ENCODE results near the gene FGD6. TPM values are rescaled to one million over a fixed set of nuclear protein-coding genes. Genes with fewer than 3 reads are reported as not detected.

The FGD6 gene
- total RNA-seq, 4 donors from 2014 or later = 14.9 to 24.3 (median 22.4) TPM

GRCh38 chr12:95054206-95054605, 163.1 kb downstream of the FGD6 start:
- H3K27me3 ChIP-seq = no peaks in the 10 kb centered on the region
- no peaks in the 10 kb centered on the region for H3K9me3 ChIP-seq
- no peak for DNase-seq
- no peak overlapping the region for H3K27ac ChIP-seq
- H3K4me1 ChIP-seq = no peaks in the 10 kb centered on the region
- H3K4me3 ChIP-seq = no peak overlapping the region
- TF ChIP-seq CTCF (IDR thresholded peaks at IDR 0.05) = no peak
- TF ChIP-seq POLR2A (IDR thresholded peaks at IDR 0.05) = no peak
- peaks cover 0 to 65% (median 0%) of the 10 kb centered on the region in 3 donors for H3K36me3 ChIP-seq

GRCh38 chr12:95051241-95051640, 166.0 kb downstream of the FGD6 start:
- DNase-seq = no peak
- Histone ChIP-seq H3K9me3 (no peaks in the 10 kb centered on the region), H3K4me1 (no peaks in the 10 kb centered on the region), H3K4me3 (no peak overlapping the region), H3K36me3 (peaks cover 0 to 64% (median 0%) of the 10 kb centered on the region in 3 donors), H3K27me3 (no peaks in the 10 kb centered on the region), H3K27ac (no peak overlapping the region)
- TF ChIP-seq POLR2A (IDR thresholded peaks at IDR 0.05) (no peak), CTCF (IDR thresholded peaks at IDR 0.05) (no peak)

- H3K27me3 ChIP-seq = no peaks in the 10 kb centered on the region
- no peak for DNase-seq
- TF ChIP-seq CTCF (IDR thresholded peaks at IDR 0.05) = no peak
- no peak for TF ChIP-seq POLR2A (IDR thresholded peaks at IDR 0.05)
- H3K9me3 ChIP-seq = no peaks in the 10 kb centered on the region
- H3K36me3 ChIP-seq = peaks cover 0 to 72% (median 0%) of the 10 kb centered on the region in 3 donors
- H3K4me1 ChIP-seq = no peaks in the 10 kb centered on the region
- H3K4me3 ChIP-seq = no peak overlapping the region
- H3K27ac ChIP-seq = no peak overlapping the region
Measured at GRCh38 chr12:95037906-95038305, 179.4 kb downstream of the FGD6 start.

- Histone ChIP-seq H3K9me3 (no peaks in the 10 kb centered on the region), H3K27me3 (no peaks in the 10 kb centered on the region), H3K4me3 (no peak overlapping the region), H3K4me1 (no peaks in the 10 kb centered on the region), H3K27ac (no peak overlapping the region), H3K36me3 (peaks cover 0 to 77% (median 0%) of the 10 kb centered on the region in 3 donors)
- DNase-seq = no peak
- TF ChIP-seq POLR2A (IDR thresholded peaks at IDR 0.05) (no peak), CTCF (IDR thresholded peaks at IDR 0.05) (no peak)
Measured at GRCh38 chr12:95034750-95035149, 182.5 kb downstream of the FGD6 start.

Other genes starting within 250 kb of the FGD6 start
- gene NDUFA12, start 213.8 kb downstream of the FGD6 start, total RNA-seq = 100 to 1,000 TPM in 1 of 4 donors, 10 to 100 TPM in 3; 54.7 to 133 (median 89.0) TPM
- 100 to 1,000 TPM in 1 of 4 donors, 10 to 100 TPM in 3; 35.2 to 202 (median 52.5) TPM for gene NR2C1, start 143.8 kb downstream of the FGD6 start, total RNA-seq
- gene VEZT, start 340 bp upstream of the FGD6 start, total RNA-seq = 100 to 1,000 TPM in 2 of 4 donors, 10 to 100 TPM in 2; 76.5 to 121 (median 95.2) TPM